ENCODE measurements around the gene AGK. TPM values are rescaled to one million over a fixed set of nuclear protein-coding genes. Genes with fewer than 3 reads are reported as not detected.

The AGK gene
- total RNA-seq, 1 experiment from 2014 or later, result 35.4 TPM

DNA sequence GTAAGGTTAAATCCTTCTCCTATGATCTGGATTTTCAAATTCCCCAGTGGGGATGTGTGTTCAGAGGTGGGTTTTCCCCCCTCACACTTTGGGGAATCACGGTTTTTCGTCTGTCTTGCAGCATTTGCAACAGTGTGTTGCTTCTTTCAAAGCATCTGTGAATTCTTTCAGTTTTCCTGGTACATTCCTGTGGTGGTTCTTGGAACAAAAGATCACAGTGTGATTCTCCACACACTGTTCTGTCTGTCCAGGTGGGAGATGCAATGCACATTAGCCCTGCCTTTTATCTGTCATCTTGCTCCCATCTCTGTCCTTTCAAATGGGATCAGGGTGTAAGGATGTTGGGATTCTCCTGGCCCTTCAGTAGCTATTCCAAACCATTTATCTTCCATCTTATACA, 11.8 kb downstream of the AGK start:
- intact Hi-C loops (cut with micrococcal nuclease), result no loop called here
- Mint-ChIP-seq H3K4me3 (ENCODE audit: unreplicated experiment) (no peak overlapping the region), H3K27ac (ENCODE audit: low read depth, unreplicated experiment) (no peak overlapping the region), H3K9me3 (ENCODE audit: unreplicated experiment) (peaks cover 7% of the 10 kb centered on the region), H3K27me3 (ENCODE audit: insufficient read depth, unreplicated experiment) (no peaks in the 10 kb centered on the region), H3K36me3 (ENCODE audit: insufficient read depth, unreplicated experiment) (peaks cover 44% of the 10 kb centered on the region), H3K4me1 (ENCODE audit: insufficient read depth, unreplicated experiment) (no peaks in the 10 kb centered on the region)
- BruUV-seq (replicated peaks), result no TSS peak
- no peak for DNase-seq (ENCODE audit: unreplicated experiment)
- ChIA-PET POLR2A (no interaction called here), CTCF (interaction anchor here (0.5 kb wide), 1 partner anchor 10 kb away, joined by 3 read pairs; no protein-coding TSS in a partner anchor)
- TF ChIP-seq, protein P1, sequence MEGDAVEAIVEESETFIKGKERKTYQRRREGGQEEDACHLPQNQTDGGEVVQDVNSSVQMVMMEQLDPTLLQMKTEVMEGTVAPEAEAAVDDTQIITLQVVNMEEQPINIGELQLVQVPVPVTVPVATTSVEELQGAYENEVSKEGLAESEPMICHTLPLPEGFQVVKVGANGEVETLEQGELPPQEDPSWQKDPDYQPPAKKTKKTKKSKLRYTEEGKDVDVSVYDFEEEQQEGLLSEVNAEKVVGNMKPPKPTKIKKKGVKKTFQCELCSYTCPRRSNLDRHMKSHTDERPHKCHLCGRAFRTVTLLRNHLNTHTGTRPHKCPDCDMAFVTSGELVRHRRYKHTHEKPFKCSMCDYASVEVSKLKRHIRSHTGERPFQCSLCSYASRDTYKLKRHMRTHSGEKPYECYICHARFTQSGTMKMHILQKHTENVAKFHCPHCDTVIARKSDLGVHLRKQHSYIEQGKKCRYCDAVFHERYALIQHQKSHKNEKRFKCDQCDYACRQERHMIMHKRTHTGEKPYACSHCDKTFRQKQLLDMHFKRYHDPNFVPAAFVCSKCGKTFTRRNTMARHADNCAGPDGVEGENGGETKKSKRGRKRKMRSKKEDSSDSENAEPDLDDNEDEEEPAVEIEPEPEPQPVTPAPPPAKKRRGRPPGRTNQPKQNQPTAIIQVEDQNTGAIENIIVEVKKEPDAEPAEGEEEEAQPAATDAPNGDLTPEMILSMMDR (IDR thresholded peaks at IDR 0.05; ENCODE audit: unreplicated experiment), result no peak

DNA sequence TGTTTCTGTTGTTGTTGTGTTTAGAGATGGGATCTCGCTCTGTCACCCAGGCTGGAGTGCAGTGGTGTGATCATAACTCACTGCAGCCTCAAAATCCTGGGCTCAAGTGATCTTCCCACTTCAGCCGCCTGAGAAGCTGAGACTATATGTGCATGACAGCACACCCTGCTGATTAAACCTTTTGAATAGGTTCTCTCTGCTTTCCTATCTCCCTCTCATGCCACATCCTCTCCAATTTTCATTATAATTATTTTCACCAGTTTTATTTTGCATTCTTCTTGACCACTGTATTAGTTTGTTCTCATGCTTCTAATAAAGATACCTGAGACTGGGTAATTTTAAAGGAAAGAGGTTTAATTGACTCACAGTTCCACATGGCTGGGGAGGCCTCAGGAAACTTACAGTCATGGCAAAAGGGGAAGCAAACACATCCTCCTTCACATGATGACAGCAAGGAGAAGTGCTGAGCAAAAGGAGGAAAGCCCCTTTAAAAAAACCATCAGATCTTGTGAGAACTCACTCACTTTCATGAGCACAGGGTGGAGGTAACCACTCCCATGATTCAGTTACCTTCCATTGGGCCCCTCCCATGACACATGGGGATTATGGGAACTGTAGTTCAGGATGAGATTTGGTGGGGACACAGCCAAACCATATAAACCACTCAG, 12.9 kb downstream of the AGK start:
- BruUV-seq (replicated peaks), result no TSS peak
- CTCF ChIA-PET, result no interaction called here
- no peaks in the 10 kb centered on the region for H3K27me3 Mint-ChIP-seq (ENCODE audit: insufficient read depth, unreplicated experiment)
- DNase-seq (ENCODE audit: unreplicated experiment), result no peak
- TF ChIP-seq, protein P1 (IDR thresholded peaks at IDR 0.05; ENCODE audit: unreplicated experiment), result no peak
- intact Hi-C loops (cut with micrococcal nuclease), result no loop called here
- H3K27ac Mint-ChIP-seq (ENCODE audit: low read depth, unreplicated experiment), result no peak overlapping the region
- H3K36me3 Mint-ChIP-seq (ENCODE audit: insufficient read depth, unreplicated experiment), result peaks cover 42% of the 10 kb centered on the region
- no peaks in the 10 kb centered on the region for H3K4me1 Mint-ChIP-seq (ENCODE audit: insufficient read depth, unreplicated experiment)
- no peak overlapping the region for H3K4me3 Mint-ChIP-seq (ENCODE audit: unreplicated experiment)
- H3K9me3 Mint-ChIP-seq (ENCODE audit: unreplicated experiment), result peaks cover 7% of the 10 kb centered on the region
- POLR2A ChIA-PET, result interaction anchor here (0.7 kb wide), 1 partner anchor 244 kb away, joined by 4 read pairs; no protein-coding TSS in a partner anchor

DNA sequence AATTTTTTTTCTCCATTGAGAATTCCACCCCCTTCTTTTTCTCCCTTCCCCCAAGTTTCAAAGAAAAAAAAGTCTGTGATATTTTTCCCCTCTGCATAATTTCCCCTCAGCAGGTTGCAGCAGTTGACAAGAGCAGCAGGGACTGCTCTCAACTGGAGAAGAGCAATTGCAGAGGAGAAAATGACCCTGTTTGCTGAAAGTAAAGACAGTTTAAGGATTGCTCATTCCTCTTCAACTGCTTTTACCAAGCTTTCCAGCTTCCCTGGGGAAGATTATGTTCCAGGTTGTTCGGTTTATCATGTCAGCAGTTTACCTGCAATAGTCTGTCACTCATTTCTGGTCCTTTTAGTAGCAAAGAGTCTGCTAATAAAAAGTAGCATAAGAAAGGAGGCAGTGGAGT, 16.2 kb downstream of the AGK start:
- ChIA-PET CTCF (no interaction called here), POLR2A (no interaction called here)
- no TSS peak for BruUV-seq (replicated peaks)
- no peak for DNase-seq (ENCODE audit: unreplicated experiment)
- Mint-ChIP-seq H3K36me3 (ENCODE audit: insufficient read depth, unreplicated experiment) (peaks cover 30% of the 10 kb centered on the region), H3K27me3 (ENCODE audit: insufficient read depth, unreplicated experiment) (no peaks in the 10 kb centered on the region), H3K9me3 (ENCODE audit: unreplicated experiment) (no peaks in the 10 kb centered on the region), H3K27ac (ENCODE audit: low read depth, unreplicated experiment) (no peak overlapping the region), H3K4me1 (ENCODE audit: insufficient read depth, unreplicated experiment) (no peaks in the 10 kb centered on the region), H3K4me3 (ENCODE audit: unreplicated experiment) (no peak overlapping the region)
- intact Hi-C loops (cut with micrococcal nuclease), result no loop called here
- TF ChIP-seq, protein P1 (IDR thresholded peaks at IDR 0.05; ENCODE audit: unreplicated experiment), result no peak

DNA sequence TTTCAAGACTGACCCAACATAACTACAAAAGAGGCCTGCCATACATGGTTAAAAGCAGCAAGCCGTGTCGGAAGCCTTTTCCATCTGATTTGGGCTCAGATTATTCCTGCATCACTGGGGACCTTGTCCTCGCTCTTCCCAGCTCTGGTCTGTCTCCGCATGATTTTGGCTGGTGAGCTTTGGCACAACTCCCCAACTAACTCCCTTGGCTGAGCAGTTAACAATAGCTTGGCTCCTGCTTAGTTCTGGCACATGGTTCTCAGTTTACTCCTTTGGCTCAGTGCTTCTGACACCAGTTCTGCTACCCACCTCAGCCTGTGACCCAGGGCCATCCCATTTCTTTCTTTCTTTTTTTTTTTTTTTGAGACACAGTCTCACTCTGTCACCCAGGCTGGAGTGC, 17.0 kb downstream of the AGK start:
- ChIA-PET POLR2A (interaction anchor here (0.5 kb wide), 1 partner anchor 829 kb away, joined by 3 read pairs; no protein-coding TSS in a partner anchor), CTCF (no interaction called here)
- DNase-seq (ENCODE audit: unreplicated experiment), result no peak
- TF ChIP-seq, protein P1 (IDR thresholded peaks at IDR 0.05; ENCODE audit: unreplicated experiment), result no peak
- no TSS peak for BruUV-seq (replicated peaks)
- H3K36me3 Mint-ChIP-seq (ENCODE audit: insufficient read depth, unreplicated experiment), result peaks cover 26% of the 10 kb centered on the region
- no peak overlapping the region for H3K4me3 Mint-ChIP-seq (ENCODE audit: unreplicated experiment)
- H3K27me3 Mint-ChIP-seq (ENCODE audit: insufficient read depth, unreplicated experiment), result no peaks in the 10 kb centered on the region
- H3K4me1 Mint-ChIP-seq (ENCODE audit: insufficient read depth, unreplicated experiment), result no peaks in the 10 kb centered on the region
- H3K27ac Mint-ChIP-seq (ENCODE audit: low read depth, unreplicated experiment), result no peak overlapping the region
- H3K9me3 Mint-ChIP-seq (ENCODE audit: unreplicated experiment), result no peaks in the 10 kb centered on the region
- intact Hi-C loops (cut with micrococcal nuclease), result no loop called here
